Endothelial cell (in vitro differentiated cells): ENCODE measurements around the gene GALK1. TPM values are rescaled to one million over a fixed set of nuclear protein-coding genes. Genes with fewer than 3 reads are reported as not detected.

Source experiments
- DNase-seq: peaks from one replicate; pipeline ENCODE4 v3.0.0; 2021; ENCODE audit warnings: low spot score
- H3K27ac Mint-ChIP-seq: one replicate; pipeline ENCODE4 v1.8.0; 2021; ENCODE audit warnings: mixed read lengths, inconsistent platforms; ENCODE audit not compliant: unreplicated experiment
- H3K27me3 Mint-ChIP-seq: one replicate; pipeline ENCODE4 v1.8.0; 2021; ENCODE audit warnings: mild to moderate bottlenecking, moderate library complexity, mixed read lengths, inconsistent platforms; ENCODE audit not compliant: unreplicated experiment
- H3K36me3 Mint-ChIP-seq: one replicate; pipeline ENCODE4 v1.8.0; 2021; ENCODE audit warnings: mild to moderate bottlenecking, low read depth, mixed read lengths, inconsistent platforms; ENCODE audit not compliant: unreplicated experiment
- H3K4me1 Mint-ChIP-seq: one replicate; pipeline ENCODE4 v1.8.0; 2021; ENCODE audit warnings: mild to moderate bottlenecking, mixed read lengths, inconsistent platforms; ENCODE audit not compliant: unreplicated experiment
- H3K4me3 Mint-ChIP-seq: one replicate; pipeline ENCODE4 v1.8.0; 2021; ENCODE audit warnings: mild to moderate bottlenecking, mixed read lengths, inconsistent platforms; ENCODE audit not compliant: unreplicated experiment
- H3K9me3 Mint-ChIP-seq: one replicate; pipeline ENCODE4 v1.8.0; 2021; ENCODE audit warnings: mixed read lengths, inconsistent platforms; ENCODE audit not compliant: unreplicated experiment
- CTCF ChIP-seq: fragments of 200-600 bp; sonication (generic); IDR thresholded peaks from one replicate; pipeline ENCODE4 v1.5.0; 2021; ENCODE audit warnings: antibody characterized with exemption; ENCODE audit not compliant: unreplicated experiment
- total RNA-seq: library from RNA; stranded (reverse); fragmentation: NEBNext Ultra II Directional; extraction: Animal tissue kit (Norgen Biotek cat#: 25700); gene quantifications from one replicate; pipeline ENCODE4 v1.2.1, GENCODE V29; 2021; ENCODE audit not compliant: unreplicated experiment

GALK1 gene
- total RNA-seq, 1 donor from 2014 or later, result 18.0 TPM

DNA sequence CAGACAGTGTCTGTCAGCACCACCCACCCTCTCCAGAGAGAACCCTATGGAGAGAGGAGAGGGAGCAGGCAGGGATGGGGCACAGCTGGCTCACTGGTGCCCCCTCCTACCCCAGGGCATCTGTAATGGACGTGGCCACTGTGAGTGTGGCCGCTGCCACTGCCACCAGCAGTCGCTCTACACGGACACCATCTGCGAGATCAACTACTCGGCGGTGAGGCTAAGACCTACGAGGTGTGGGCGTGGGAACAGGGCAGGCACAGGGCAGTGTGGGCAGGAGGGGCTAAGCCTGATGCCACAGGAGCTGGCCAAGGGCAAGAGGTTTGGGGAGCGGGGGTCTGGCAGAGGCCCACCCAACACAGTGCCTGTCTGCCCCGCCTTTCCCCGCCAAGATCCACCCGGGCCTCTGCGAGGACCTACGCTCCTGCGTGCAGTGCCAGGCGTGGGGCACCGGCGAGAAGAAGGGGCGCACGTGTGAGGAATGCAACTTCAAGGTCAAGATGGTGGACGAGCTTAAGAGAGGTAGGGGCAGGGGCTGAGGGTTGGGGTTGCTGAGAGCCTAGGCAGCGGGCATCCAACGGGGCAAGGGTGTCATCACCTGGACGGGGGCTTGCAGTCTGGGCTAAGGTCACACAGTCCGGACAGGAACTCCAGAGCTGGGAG, 28.7 kb downstream of the GALK1 start:
- no peak for TF ChIP-seq CTCF
- no peak overlapping the region for H3K4me3 Mint-ChIP-seq
- H3K27me3 Mint-ChIP-seq, result peaks cover 8% of the 10 kb centered on the region
- no peaks in the 10 kb centered on the region for H3K36me3 Mint-ChIP-seq
- no peaks in the 10 kb centered on the region for H3K4me1 Mint-ChIP-seq
- no peak for DNase-seq
- H3K27ac Mint-ChIP-seq, result no peak overlapping the region
- H3K9me3 Mint-ChIP-seq, result no peaks in the 10 kb centered on the region

DNA sequence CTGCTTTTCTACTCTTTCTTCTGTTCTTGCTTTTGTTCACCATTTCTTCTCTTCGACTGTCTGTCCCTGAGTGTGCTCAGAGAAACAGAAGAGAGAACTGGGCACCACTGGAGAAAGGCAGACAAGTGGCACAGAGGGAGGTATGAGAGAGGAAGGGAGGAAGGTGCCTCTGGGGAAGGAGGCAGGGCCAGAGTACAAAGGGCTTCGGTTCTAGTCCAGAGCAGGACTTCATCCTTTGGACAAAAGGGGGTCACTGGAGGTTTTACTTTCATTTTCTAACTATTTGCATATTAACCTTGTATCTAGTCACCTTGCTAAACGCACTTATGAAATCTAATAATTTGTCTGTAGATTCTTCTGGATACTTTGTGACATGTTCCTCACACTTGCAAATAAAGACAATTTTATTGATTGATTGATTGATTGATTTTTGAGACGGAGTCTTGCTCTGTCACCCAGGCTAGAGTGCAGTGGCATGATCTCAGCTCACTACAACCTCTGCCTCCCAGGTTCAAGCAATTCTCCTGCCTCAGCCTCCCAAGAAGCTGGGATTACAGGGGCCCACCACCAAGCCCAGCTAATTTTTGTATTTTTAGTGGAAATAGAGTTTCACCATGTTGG, 30.2 kb downstream of the GALK1 start:
- no peaks in the 10 kb centered on the region for H3K36me3 Mint-ChIP-seq
- H3K4me1 Mint-ChIP-seq, result no peaks in the 10 kb centered on the region
- TF ChIP-seq CTCF, result no peak
- no peak overlapping the region for H3K4me3 Mint-ChIP-seq
- DNase-seq, result no peak
- H3K9me3 Mint-ChIP-seq, result no peaks in the 10 kb centered on the region
- no peak overlapping the region for H3K27ac Mint-ChIP-seq
- H3K27me3 Mint-ChIP-seq, result peaks cover 8% of the 10 kb centered on the region

- DNase-seq, result no peak
- TF ChIP-seq CTCF, result no peak
- Mint-ChIP-seq H3K36me3 (no peaks in the 10 kb centered on the region), H3K9me3 (no peaks in the 10 kb centered on the region), H3K27ac (no peak overlapping the region), H3K27me3 (peaks cover 8% of the 10 kb centered on the region), H3K4me1 (no peaks in the 10 kb centered on the region), H3K4me3 (no peak overlapping the region)
Measured at GRCh38 chr17:75733471-75733870, 31.5 kb downstream of the GALK1 start.

DNA sequence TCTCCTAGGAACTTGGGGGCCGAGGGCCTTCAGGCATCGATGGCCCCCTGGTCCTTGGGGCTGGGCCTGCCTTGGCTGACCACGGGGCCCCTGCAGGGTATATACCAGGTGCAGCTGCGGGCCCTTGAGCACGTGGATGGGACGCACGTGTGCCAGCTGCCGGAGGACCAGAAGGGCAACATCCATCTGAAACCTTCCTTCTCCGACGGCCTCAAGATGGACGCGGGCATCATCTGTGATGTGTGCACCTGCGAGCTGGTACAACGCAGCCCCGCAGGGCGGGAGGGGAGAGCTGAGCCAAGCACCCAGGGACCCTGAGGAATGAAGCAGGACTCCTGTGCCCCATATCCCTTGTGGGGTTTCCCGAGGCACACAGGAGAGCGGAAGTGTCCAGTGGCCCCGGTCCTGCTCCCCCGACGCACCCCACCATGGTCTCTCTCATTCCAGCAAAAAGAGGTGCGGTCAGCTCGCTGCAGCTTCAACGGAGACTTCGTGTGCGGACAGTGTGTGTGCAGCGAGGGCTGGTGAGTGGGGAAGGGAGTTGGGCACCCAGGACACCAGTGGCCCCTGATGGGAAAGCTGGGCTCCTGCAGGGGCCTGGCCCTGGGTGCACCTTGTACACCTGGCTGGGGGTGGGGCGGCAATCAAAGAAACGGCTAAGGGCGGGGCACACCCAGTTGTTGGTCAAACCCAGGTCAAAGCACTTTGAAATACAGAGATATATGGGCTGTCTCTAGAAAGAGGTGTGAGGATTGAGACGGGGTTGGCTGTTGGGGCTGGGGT, 33.1 kb downstream of the GALK1 start:
- no peak overlapping the region for H3K4me3 Mint-ChIP-seq
- no peaks in the 10 kb centered on the region for H3K9me3 Mint-ChIP-seq
- no peaks in the 10 kb centered on the region for H3K36me3 Mint-ChIP-seq
- no peaks in the 10 kb centered on the region for H3K4me1 Mint-ChIP-seq
- H3K27me3 Mint-ChIP-seq, result peaks cover 11% of the 10 kb centered on the region
- no peak for DNase-seq
- no peak overlapping the region for H3K27ac Mint-ChIP-seq
- TF ChIP-seq CTCF, result no peak
